ENCODE data around the gene CNTN1. TPM values are rescaled to one million over a fixed set of nuclear protein-coding genes. Genes with fewer than 3 reads are reported as not detected.

Gene CNTN1
- total RNA-seq, 1 donor from 2014 or later, result 1.8 TPM

DNA sequence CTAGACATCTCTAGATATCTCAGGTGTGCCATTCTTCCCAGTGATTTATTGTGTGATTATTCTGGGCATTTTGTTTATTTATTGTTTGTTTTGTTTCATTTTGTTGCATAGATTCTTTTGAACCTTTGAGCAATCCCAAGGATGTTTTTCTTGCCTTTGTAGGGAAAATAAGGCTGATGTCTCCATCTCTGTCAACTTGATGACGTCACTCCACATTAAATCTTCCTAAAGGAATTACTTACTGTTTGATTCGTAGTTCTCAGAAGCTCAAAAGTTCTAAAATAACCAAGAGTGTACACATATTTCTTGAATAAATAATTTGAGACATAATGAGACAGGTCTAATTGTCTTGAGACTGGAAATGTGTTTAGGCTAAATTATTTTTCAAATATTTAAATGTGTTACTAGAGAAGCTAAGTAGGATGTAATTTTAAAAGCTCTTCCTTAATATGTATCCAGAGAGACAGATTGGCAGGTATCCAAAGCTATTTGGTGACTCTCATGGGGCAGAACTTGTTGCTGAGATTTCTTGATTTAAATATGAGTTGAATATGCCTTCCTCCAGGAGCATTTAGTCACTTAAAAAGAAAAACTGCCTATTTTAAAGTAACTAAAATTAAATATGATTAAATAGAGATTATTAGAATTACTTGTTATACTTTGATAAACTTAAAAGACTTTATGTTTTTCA is 128.7 kb downstream of the CNTN1 start:
- Mint-ChIP-seq H3K27ac (ENCODE audit: unreplicated experiment) (no peak overlapping the region), H3K9me3 (ENCODE audit: low read depth) (peaks cover 21% of the 10 kb centered on the region), H3K27me3 (ENCODE audit: low read depth) (no peaks in the 10 kb centered on the region), H3K4me3 (ENCODE audit: unreplicated experiment) (no peak overlapping the region), H3K36me3 (ENCODE audit: low read depth) (no peaks in the 10 kb centered on the region), H3K4me1 (ENCODE audit: low read depth) (peaks cover 13% of the 10 kb centered on the region)
- DNase-seq (ENCODE audit: low spot score), result no peak
- TF ChIP-seq, protein P1, sequence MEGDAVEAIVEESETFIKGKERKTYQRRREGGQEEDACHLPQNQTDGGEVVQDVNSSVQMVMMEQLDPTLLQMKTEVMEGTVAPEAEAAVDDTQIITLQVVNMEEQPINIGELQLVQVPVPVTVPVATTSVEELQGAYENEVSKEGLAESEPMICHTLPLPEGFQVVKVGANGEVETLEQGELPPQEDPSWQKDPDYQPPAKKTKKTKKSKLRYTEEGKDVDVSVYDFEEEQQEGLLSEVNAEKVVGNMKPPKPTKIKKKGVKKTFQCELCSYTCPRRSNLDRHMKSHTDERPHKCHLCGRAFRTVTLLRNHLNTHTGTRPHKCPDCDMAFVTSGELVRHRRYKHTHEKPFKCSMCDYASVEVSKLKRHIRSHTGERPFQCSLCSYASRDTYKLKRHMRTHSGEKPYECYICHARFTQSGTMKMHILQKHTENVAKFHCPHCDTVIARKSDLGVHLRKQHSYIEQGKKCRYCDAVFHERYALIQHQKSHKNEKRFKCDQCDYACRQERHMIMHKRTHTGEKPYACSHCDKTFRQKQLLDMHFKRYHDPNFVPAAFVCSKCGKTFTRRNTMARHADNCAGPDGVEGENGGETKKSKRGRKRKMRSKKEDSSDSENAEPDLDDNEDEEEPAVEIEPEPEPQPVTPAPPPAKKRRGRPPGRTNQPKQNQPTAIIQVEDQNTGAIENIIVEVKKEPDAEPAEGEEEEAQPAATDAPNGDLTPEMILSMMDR (IDR thresholded peaks at IDR 0.05), result no peak

DNA sequence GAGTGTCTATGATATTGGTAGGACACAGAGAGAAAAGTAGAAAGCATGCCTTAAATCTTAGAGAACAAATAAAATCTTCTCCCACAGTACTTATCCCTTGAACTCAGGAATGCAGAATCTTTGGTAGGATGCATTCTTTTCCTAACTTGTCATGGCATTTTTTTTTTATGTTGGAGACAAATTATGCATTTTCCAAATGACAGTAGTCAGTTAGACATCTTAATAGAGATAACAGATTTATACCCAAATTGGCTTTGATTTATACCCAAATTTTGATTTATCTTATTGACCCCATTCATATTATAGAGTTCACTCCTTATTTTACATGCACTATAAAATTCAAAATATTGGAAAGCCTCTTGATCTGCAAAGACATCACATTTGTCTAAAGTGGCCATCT is 132.9 kb downstream of the CNTN1 start:
- no peak overlapping the region for H3K4me3 Mint-ChIP-seq (ENCODE audit: unreplicated experiment)
- H3K9me3 Mint-ChIP-seq (ENCODE audit: low read depth), result no peaks in the 10 kb centered on the region
- no peak for DNase-seq (ENCODE audit: low spot score)
- no peaks in the 10 kb centered on the region for H3K36me3 Mint-ChIP-seq (ENCODE audit: low read depth)
- no peak overlapping the region for H3K27ac Mint-ChIP-seq (ENCODE audit: unreplicated experiment)
- peaks cover 9% of the 10 kb centered on the region for H3K4me1 Mint-ChIP-seq (ENCODE audit: low read depth)
- TF ChIP-seq, protein P1 (IDR thresholded peaks at IDR 0.05), result no peak
- peaks cover 9% of the 10 kb centered on the region for H3K27me3 Mint-ChIP-seq (ENCODE audit: low read depth)

DNA sequence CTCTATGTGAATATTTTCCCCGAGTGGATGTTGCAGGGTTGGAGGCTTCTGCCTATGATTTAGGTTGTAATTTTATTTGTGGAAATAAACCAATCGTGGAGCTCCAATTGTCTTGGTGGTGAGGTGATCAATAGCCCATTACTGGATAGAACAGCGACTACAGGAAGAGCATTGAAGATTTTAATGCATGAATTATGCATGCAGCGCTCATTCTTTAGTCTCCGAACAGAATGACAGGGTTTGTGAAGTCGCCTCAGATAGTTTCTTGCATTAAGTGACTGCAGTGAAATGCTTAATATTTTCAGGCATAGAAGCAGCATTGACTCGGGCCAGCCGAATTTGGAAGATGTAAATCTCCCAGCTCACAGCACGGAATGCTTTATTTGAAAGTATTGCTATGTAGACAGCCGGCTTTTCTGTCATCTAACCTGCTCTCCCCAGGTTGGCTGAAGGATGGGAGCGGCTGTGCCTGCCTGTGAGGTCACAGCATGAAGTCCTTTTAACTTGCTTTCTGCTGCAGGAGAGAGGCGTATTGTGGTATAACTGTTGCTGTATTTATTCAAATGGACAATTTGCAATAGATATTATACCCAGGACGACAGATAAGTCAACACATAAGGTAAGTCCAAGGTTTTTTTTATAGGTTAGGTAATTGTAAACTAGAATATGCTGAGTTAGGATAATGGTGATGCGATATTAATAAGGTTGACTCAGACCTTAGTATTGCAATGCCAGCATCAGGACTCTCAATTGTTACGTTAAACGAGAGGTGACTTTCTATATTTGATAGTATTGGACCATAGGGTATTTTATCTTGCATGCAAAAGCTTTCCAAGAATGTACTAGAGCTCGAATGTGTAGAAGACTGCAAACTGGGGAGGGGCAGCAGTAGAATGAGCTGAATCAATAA is 135.7 kb downstream of the CNTN1 start:
- no peak overlapping the region for H3K27ac Mint-ChIP-seq (ENCODE audit: unreplicated experiment)
- no peak for DNase-seq (ENCODE audit: low spot score)
- peaks cover 5% of the 10 kb centered on the region for H3K4me1 Mint-ChIP-seq (ENCODE audit: low read depth)
- peaks cover 9% of the 10 kb centered on the region for H3K27me3 Mint-ChIP-seq (ENCODE audit: low read depth)
- TF ChIP-seq, protein P1 (IDR thresholded peaks at IDR 0.05), result no peak
- H3K36me3 Mint-ChIP-seq (ENCODE audit: low read depth), result no peaks in the 10 kb centered on the region
- no peaks in the 10 kb centered on the region for H3K9me3 Mint-ChIP-seq (ENCODE audit: low read depth)
- no peak overlapping the region for H3K4me3 Mint-ChIP-seq (ENCODE audit: unreplicated experiment)

DNA sequence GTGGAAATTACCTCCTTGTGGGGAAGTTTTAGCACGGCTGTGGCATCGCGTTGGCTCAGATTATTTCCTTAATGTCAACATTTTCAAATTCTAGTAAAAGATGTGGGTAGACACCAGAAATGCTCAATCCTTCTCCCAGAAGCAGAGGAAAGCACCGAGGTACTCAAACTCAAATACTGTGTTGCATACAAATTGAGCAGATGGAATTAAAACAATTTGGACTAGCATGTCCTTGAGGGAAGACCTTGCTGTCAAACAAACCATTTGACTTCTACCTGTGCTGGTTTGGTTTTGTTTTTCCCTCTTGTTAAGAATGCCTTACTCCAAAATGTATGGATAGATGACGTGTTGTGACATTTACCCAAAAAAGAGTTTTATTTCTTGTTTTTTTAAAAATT is 136.4 kb downstream of the CNTN1 start:
- H3K27ac Mint-ChIP-seq (ENCODE audit: unreplicated experiment), result no peak overlapping the region
- no peak for DNase-seq (ENCODE audit: low spot score)
- no peaks in the 10 kb centered on the region for H3K9me3 Mint-ChIP-seq (ENCODE audit: low read depth)
- no peak overlapping the region for H3K4me3 Mint-ChIP-seq (ENCODE audit: unreplicated experiment)
- TF ChIP-seq, protein P1 (IDR thresholded peaks at IDR 0.05), result no peak
- H3K27me3 Mint-ChIP-seq (ENCODE audit: low read depth), result peaks cover 9% of the 10 kb centered on the region
- H3K36me3 Mint-ChIP-seq (ENCODE audit: low read depth), result no peaks in the 10 kb centered on the region
- H3K4me1 Mint-ChIP-seq (ENCODE audit: low read depth), result peaks cover 5% of the 10 kb centered on the region

DNA sequence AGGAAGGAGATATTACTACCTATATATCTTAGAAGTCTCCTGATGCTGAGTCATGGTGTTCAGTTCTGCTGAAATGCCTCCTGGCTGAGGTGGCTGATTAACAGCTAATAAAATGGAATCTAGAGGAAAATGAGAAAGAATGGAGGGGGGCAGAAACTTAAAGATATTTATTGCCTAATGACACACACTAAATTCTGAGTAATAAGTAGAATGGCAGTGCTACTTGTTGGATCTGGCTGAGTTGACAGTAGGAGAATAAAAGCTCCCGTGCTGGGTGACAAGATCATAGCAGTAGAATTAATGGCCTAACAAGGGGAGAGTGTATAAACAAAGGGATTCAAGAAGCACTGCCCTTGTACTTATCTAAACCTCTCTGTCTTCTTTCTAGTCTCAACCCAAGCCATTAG is 137.5 kb downstream of the CNTN1 start:
- no peaks in the 10 kb centered on the region for H3K36me3 Mint-ChIP-seq (ENCODE audit: low read depth)
- H3K27me3 Mint-ChIP-seq (ENCODE audit: low read depth), result peaks cover 9% of the 10 kb centered on the region
- H3K4me3 Mint-ChIP-seq (ENCODE audit: unreplicated experiment), result no peak overlapping the region
- DNase-seq (ENCODE audit: low spot score), result no peak
- TF ChIP-seq, protein P1 (IDR thresholded peaks at IDR 0.05), result no peak
- no peaks in the 10 kb centered on the region for H3K9me3 Mint-ChIP-seq (ENCODE audit: low read depth)
- peaks cover 5% of the 10 kb centered on the region for H3K4me1 Mint-ChIP-seq (ENCODE audit: low read depth)
- no peak overlapping the region for H3K27ac Mint-ChIP-seq (ENCODE audit: unreplicated experiment)

Measured in chondrocyte (in vitro differentiated cells).